ENCODE results near the gene INTS1.
A peak's percentile ranks its signal among the peaks of the same experiment; 100 is the strongest.
"Not testable (repeated sequence)": the region's sequence is repeated elsewhere in the genome, so short reads cannot be mapped to it uniquely, and the experiment has no call there.

The INTS1 gene

DNA sequence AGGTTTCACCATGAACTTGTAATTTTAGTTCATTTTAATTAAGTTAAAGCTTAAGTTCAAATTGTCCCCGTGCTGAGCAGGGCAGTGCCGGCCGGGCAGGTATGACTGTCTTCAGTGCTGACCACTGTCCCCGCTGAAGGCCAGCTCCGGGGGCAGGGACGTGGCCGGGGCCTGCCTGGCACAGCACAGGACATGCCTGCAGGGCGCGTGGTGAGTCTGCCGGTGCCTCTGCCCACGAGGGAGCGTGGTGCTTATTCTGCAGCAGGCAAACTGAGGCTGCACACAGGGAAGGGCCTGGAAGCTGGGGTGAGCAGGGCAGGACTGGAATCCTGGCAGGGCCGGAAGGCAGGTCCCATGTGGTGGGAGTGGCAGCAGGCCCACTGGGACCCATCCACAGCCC, 54.7 kb downstream of the INTS1 start:
- ATAC-seq, result no peak
- H3K27ac Mint-ChIP-seq, result no peak overlapping the region
- no peaks in the 10 kb centered on the region for H3K9me3 Mint-ChIP-seq
- H3K36me3 Mint-ChIP-seq, result no peaks in the 10 kb centered on the region
- H3K4me3 Mint-ChIP-seq, result no peak overlapping the region
- no peaks in the 10 kb centered on the region for H3K4me1 Mint-ChIP-seq
- no peak for DNase-seq (ENCODE audit: low spot score in 2 of 2)

DNA sequence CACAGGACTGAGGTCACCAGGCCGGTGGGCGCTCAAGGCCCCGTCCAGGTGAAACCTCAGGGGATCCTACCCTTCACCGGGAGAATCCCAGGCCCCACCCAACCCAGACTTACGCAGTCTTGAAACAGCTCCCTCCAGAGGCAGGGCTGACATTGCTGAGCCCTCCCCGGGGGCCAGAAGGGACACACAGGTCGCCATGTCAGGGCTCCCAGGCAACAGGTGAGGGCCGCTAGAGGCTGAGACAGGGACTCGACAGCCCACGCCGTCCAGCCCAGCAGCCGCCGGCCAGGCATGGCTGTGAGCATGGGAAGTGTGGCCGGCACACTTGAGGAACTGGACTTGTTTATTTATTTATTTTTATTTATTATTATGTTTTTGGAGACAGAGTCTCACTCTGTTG, 55.2 kb downstream of the INTS1 start:
- Mint-ChIP-seq H3K9me3 (no peaks in the 10 kb centered on the region), H3K36me3 (no peaks in the 10 kb centered on the region), H3K4me3 (no peak overlapping the region), H3K4me1 (no peaks in the 10 kb centered on the region), H3K27ac (no peak overlapping the region)
- ATAC-seq (no peak), DNase-seq (ENCODE audit: low spot score in 2 of 2) (no peak)

DNA sequence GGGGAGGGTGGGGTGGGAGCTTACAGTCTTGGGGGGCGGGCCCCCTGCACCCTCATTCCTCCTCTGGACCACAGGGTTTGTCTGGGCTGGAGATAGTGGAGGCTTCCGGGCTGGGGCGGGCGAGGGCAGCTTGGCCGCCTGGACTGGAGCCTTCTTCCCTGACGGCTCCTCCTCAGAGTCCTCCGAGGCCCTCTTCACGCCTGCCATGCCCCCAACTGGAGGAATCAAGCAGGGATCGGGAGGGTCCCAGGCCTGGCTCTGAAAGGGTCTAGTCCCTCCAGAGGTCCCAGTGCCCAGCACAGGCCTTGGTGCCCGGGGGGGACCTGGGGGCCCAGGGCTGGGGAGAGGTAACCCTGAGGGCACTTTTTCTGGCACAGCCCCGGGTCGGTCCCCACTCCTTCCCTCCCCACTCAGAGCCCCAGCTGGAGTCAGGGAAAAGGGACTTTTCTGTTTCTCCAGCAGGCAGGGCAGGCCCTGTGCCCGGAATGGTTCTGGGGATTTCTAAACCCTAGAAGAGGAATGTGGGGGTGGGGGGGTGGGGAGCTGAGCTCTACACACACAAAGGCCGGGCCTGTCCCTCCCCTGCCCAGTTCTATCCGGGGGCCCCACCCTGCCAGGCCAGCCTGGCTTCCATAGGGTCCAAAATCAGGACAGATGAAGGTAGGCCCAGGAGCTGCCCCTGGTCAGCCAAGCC, 56.5 kb downstream of the INTS1 start:
- no peak for DNase-seq (ENCODE audit: low spot score in 2 of 2)
- ATAC-seq, result no peak
- Mint-ChIP-seq H3K4me3 (no peak overlapping the region), H3K4me1 (no peaks in the 10 kb centered on the region), H3K9me3 (no peaks in the 10 kb centered on the region), H3K36me3 (no peaks in the 10 kb centered on the region), H3K27ac (no peak overlapping the region)

DNA sequence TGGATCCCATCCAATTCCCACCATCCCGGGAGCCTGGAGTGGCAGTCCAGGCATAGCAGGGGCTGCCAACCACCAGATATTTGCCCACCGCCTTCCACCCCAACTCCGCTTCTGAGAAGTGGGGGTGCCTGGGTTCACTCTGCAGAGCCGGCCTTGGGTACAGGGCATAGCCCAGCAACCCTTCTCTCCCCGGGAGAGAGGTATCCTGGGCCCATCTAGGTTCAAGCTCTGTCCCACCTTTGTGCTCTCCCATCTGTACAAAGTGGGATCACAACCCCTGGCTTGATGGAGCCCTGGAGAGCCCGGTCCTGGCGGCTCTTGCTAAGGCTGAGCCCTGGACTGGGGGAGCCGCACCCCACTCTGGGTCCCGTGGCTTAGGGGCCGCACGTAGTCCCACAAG, 57.1 kb downstream of the INTS1 start:
- Mint-ChIP-seq H3K36me3 (no peaks in the 10 kb centered on the region), H3K4me1 (no peaks in the 10 kb centered on the region), H3K4me3 (no peak overlapping the region), H3K27ac (no peak overlapping the region), H3K9me3 (no peaks in the 10 kb centered on the region)
- DNase-seq (ENCODE audit: low spot score in 2 of 2) (no peak), ATAC-seq (peak; percentile 52)

DNA sequence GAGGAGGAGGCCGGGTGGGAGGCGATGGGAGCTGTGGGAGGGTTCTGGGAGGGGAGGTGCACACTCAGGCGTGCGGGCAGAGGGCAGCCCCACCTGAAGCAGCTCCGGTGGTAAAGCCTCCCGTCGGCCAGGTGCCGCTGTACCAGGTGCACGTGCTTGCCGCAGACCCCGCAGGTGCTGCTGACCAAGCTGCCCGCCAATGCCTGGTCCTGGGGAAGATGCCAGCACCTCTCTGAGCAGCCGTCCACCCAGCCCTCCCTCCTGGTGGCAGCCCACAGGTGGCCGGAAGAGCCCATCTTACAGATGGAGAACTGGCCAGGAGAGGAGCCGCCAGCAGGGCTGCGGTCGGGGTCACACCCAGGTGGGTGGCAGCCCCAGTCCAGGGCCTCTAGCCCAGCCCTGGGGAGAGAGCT, 57.6 kb downstream of the INTS1 start:
- ATAC-seq (no peak), DNase-seq (ENCODE audit: low spot score in 2 of 2) (no peak)
- Mint-ChIP-seq H3K36me3 (no peaks in the 10 kb centered on the region), H3K4me3 (no peak overlapping the region), H3K27ac (no peak overlapping the region), H3K4me1 (no peaks in the 10 kb centered on the region), H3K9me3 (no peaks in the 10 kb centered on the region)

DNA sequence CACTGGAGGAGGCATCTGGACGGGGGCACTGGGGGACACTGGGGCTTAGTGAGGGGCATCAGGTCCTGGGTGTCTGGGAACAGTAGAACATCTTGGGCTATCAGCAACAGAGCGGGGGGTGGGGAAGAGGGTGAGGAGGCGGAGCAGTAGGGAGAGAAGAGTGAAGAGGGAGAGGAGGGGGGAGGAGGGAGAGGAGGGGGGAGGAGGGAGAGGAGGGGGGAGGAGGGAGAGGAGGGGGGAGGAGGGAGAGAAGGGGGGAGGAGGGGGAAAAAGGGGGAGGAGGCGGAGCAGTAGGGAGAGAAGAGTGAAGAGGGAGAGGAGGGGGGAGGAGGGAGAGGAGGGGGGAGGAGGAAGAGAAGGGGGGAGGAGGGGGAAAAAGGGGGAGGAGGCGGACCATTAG, 58.2 kb downstream of the INTS1 start:
- H3K4me3 Mint-ChIP-seq; H3K9me3 Mint-ChIP-seq; ATAC-seq; DNase-seq (ENCODE audit: low spot score in 2 of 2); H3K36me3 Mint-ChIP-seq; H3K27ac Mint-ChIP-seq; H3K4me1 Mint-ChIP-seq: not testable (repeated sequence)

DNA sequence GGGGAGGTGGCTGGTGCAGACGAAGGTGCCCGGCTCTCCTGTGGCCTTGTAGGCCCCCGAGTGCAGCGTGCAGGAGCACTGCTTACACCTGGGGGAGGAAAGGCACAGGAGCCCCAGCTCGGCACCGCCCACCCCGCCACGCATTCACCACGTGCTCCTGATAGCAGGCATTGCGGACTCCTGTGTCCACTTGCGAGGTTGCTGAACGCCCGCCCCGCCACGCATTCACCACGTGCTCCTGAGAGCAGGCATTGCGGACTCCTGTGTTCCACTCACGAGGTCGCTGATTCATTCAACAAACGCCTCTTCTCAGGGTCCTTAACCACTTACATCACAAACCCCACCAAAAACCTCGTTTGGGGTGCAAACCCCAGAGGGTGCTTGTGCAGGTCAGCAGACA, 58.8 kb downstream of the INTS1 start:
- no peaks in the 10 kb centered on the region for H3K9me3 Mint-ChIP-seq
- ATAC-seq (no peak), DNase-seq (ENCODE audit: low spot score in 2 of 2) (no peak)
- no peaks in the 10 kb centered on the region for H3K4me1 Mint-ChIP-seq
- no peaks in the 10 kb centered on the region for H3K36me3 Mint-ChIP-seq
- H3K4me3 Mint-ChIP-seq, result no peak overlapping the region
- H3K27ac Mint-ChIP-seq, result no peak overlapping the region

DNA sequence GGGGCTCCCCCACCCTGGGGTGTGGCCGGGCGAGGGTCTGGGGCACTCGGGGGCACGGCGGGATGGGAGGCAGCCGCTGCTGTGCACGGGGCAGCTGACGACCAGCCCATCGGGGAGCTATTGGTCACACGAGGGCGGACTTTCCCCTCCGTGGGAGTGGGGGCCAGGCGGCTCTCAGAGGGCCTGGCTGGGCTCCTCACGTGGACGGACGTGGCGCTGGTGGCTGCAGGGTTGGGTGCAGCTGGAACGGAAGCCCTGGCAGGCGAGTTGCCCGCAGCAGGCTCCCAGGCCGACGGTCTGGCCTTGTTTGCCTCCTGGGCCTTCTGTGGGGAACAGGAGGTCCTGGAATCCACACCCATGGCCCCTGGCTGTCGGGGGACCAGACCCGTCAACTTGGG, 59.3 kb downstream of the INTS1 start:
- Mint-ChIP-seq H3K9me3 (no peaks in the 10 kb centered on the region), H3K4me1 (no peaks in the 10 kb centered on the region), H3K27ac (no peak overlapping the region), H3K4me3 (no peak overlapping the region), H3K36me3 (no peaks in the 10 kb centered on the region)
- ATAC-seq (no peak), DNase-seq (ENCODE audit: low spot score in 2 of 2) (no peak)

DNA sequence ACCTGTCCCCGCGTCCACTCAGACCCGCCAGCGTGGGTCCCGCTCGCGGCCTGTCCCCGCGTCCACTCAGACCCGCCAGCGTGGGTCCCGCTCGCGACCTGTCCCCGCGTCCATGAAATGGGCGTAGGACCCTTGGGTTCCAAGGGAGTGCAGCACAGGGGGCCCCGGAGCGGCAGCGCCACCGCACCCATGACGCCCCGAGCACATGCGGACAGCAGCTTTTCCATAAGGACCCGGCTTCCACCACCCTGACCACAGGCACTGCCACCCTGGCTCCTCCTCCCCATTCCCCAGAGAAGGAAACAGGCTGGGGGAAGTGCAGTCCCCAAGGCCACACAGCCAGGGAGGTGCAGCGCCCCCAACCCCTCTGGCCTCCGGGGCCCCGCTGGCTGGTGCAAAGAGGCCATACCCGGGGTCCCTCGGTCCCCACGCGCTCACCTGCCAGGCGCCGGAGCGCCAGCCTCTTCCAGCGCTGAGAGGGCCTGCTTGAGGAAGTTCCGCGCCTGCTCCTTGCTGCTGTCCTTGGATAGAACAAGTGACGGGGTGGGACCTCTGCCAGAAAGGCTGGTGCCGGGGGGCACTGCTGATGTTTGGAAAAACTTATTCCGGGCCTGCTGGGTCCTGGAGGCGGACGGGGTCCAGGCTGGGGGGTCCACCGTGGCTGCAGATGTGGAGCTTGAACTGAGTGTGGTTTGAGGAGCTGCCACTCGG, 59.8 kb downstream of the INTS1 start:
- Mint-ChIP-seq H3K4me3 (no peak overlapping the region), H3K36me3 (no peaks in the 10 kb centered on the region), H3K4me1 (no peaks in the 10 kb centered on the region), H3K27ac (no peak overlapping the region), H3K9me3 (no peaks in the 10 kb centered on the region)
- DNase-seq (ENCODE audit: low spot score in 2 of 2) (no peak), ATAC-seq (no peak)

DNA sequence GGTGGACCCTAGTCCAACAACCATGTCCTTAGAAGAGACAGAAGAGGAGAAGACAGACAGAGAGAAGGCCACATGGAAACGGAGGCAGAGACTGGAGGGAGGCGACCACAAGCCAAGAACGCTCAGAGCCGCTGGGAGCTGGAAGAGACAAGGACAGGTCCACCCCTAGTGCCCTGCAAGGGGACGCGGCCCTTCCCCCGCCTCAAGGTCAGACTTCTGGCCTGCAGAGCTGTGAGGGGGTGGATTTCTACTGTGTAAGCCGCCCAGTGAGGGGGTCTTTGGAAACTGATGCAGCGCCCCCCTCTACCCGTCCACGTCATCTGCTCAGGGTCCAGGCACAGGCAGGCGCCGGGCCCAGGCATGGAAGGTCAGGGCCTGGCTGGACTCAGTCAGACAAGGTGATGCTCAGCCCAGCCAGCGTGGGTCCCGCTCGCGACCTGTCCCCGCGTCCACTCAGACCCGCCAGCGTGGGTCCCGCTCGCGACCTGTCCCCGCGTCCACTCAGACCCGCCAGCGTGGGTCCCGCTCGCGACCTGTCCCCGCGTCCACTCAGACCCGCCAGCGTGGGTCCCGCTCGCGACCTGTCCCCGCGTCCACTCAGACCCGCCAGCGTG, 60.5 kb downstream of the INTS1 start:
- not testable (repeated sequence) for ATAC-seq; H3K9me3 Mint-ChIP-seq; H3K27ac Mint-ChIP-seq; DNase-seq (ENCODE audit: low spot score in 2 of 2); H3K4me1 Mint-ChIP-seq; H3K4me3 Mint-ChIP-seq; H3K36me3 Mint-ChIP-seq

DNA sequence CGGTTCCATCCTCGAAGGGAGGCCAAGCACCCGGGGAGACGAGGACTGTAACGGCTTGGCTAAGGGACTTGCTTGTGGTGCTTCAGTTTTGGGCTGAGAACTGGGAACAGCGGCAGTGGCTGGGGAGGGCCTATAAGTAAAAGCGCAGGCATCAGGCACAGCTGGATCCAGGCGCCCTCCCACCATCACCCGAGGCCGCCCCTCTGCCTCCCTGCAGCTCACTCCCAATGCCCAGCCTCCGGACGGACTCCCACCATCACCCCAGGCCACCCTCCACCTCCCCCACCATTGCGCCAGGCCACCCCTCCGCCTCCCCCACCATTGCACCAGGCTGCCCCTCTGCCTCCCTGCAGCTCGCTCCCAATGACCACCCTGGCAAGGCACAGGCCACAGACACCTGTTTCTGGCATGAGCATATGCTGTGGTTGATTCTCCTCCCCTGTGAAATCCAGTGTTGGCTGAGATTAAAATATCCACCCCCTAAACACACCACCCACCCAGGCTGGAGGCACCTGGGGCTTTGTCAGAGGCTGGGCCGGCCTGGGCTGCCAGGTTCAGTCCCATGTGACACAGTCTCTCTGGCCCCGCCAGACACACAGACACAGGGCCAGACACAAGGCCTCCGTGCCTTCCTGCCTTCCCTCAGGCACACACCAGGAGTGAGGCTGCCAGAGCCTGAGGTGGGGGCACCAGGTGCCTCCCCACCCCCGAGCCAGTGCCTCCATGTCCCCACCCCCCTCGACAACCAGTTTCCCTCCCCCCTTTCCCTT, 61.6 kb downstream of the INTS1 start:
- Mint-ChIP-seq H3K36me3 (no peaks in the 10 kb centered on the region), H3K9me3 (no peaks in the 10 kb centered on the region), H3K4me3 (no peak overlapping the region), H3K27ac (no peak overlapping the region), H3K4me1 (no peaks in the 10 kb centered on the region)
- DNase-seq (ENCODE audit: low spot score in 2 of 2) (no peak), ATAC-seq (no peak)

DNA sequence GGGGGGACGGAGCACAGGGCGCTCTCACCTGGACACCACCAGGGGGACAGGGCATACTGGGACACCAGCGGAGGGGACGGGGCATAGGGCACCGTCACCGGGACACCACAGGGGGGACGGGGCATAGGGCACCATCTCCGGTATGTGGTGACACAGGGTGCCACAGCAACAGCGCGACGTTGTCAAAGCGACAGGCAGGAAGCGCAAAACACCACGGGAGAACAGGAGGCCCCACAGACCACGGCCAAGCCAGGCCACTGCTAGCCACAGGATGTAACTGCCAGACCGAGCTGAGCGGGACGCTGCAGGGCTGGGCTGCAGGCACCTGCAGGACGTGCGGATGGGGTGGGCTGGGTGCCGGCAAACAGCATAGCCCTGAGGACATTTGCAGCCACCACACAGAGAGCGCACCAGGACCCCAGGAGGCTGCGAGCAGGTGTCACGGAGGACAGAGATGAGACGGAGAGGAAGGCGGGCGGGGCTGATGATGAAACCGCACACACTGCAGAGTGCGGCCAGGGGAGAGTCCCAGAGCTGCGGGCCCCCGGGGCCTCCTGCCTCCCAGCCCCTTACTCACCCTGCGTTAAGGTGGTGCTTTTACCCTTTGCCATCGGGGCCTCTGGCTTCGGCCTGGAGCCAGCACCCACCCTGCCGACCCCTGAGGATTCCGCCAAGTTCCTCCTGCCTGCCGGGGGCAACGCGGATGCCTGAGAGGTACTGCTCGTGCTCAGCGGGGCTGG, 62.4 kb downstream of the INTS1 start:
- Mint-ChIP-seq H3K4me3 (no peak overlapping the region), H3K4me1 (no peaks in the 10 kb centered on the region), H3K9me3 (no peaks in the 10 kb centered on the region), H3K27ac (no peak overlapping the region), H3K36me3 (no peaks in the 10 kb centered on the region)
- no peak for ATAC-seq
- no peak for DNase-seq (ENCODE audit: low spot score in 2 of 2)

DNA sequence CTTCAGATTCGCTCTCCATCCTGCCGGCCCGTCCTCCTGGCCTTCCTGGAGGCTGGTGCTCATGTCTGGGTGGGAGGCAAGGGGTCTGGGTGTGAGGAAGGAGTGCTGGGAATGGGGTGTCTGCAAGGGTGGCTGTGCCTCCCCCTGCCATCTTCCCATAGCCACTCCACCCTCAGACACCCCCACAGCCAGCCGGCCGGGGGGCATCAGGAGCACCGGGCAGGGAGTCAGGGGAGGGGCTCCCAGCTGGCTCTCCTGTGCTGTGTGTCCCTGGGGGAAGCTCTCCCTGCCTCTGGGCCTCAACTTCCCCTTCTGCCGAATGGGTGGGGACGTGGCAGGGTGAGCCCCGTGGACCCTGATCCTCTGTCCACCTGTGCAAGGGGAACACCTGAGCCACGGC, 63.6 kb downstream of the INTS1 start:
- ATAC-seq (no peak), DNase-seq (ENCODE audit: low spot score in 2 of 2) (no peak)
- Mint-ChIP-seq H3K9me3 (no peaks in the 10 kb centered on the region), H3K36me3 (no peaks in the 10 kb centered on the region), H3K4me3 (no peak overlapping the region), H3K27ac (no peak overlapping the region), H3K4me1 (no peaks in the 10 kb centered on the region)

DNA sequence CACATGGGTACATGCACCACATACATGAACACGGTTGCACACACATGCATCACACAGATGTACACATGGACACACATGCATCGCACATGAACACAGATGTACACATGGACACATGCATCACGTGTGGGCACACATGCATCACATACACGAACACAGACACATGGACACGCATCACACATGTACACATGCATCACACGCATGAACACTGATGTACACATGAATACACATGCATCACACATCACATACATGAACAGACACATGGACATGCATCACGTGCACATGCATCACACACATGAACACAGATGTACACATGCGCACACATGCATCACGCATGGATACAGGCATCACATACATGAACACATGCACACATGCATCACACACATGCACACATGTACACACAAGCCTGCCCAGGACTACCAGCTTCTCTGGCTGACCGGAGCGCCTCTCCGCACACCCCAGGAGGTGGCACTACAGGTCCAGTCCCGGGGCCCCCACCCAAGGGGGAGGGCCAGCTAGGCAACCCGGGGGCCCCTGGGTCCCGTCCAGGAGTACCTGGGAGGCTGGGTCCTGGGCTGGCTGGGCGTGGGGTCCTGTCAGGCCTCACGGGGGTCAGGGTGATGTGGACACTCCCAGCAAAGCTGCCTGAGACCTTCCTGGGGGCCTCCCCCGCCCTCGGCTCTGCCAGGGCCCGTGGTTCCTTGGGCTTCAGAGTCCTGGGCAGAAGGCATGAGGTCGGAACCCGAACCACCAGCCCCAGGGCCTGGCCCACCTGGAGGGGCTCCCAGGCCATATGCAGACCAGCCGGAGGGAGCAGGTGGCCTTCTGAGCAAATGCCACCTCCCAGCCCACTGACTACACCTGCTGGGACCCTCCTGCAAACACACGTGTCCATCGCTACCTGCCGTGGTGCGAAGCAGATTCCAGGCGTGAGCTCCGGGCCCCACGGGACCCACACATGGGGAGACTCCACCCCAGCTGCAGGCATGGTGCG, 64.5 kb downstream of the INTS1 start:
- Mint-ChIP-seq H3K9me3 (no peaks in the 10 kb centered on the region), H3K4me3 (no peak overlapping the region), H3K4me1 (no peaks in the 10 kb centered on the region), H3K27ac (no peak overlapping the region), H3K36me3 (no peaks in the 10 kb centered on the region)
- ATAC-seq (no peak), DNase-seq (ENCODE audit: low spot score in 2 of 2) (no peak)

Measured in stimulated activated effector memory CD8-positive, alpha-beta T cell treated with anti-CD3 and anti-CD28 coated beads, Interleukin-12 subunit alpha, Interleukin-12 subunit beta, amount 100 ng/mL, for 72 hours (primary cell).